GM19351 (cell line): Measurements from ENCODE around the gene DLK2.
"Not testable (repeated sequence)": the region's sequence is repeated elsewhere in the genome, so short reads cannot be mapped to it uniquely, and the experiment has no call there.

Source experiments
- ATAC-seq: cut with Tn5 transposase; IDR thresholded peaks from one replicate; pipeline ENCODE4 v1.9.1; 2021; ENCODE audit warnings: mild to moderate bottlenecking, moderate library complexity; ENCODE audit not compliant: unreplicated experiment

The DLK2 gene

DNA sequence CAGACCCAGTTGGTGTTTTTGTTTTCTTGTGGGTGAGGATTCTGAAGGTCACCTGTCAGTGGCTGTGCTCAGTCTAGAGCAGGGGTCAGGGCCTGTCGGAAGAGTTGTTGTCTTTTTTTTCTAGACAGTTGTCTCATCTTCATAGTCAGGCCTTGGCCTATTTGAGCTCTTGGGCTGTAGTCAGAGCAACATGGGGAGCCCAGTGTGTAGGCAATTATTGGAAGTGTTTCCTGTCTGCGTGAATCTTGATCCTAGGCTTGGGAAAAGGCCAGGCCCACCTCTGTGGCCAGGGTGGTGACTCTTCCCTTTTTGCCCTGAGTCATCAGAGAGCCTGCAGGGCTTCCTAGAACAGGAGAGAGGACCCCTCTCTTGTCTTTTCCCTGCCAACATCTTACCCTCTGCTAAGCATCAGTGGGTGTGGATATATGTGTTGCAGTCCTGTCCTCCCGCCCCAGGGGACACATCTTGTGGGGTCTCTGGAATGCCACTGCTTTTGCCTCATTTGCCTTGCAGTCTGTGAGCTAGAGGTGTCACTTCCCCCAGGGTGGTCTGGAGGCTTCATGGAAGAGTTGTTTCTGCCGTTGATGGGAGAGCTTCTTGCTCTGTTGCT, 33.4 kb upstream of the DLK2 start:
- no peak for ATAC-seq

DNA sequence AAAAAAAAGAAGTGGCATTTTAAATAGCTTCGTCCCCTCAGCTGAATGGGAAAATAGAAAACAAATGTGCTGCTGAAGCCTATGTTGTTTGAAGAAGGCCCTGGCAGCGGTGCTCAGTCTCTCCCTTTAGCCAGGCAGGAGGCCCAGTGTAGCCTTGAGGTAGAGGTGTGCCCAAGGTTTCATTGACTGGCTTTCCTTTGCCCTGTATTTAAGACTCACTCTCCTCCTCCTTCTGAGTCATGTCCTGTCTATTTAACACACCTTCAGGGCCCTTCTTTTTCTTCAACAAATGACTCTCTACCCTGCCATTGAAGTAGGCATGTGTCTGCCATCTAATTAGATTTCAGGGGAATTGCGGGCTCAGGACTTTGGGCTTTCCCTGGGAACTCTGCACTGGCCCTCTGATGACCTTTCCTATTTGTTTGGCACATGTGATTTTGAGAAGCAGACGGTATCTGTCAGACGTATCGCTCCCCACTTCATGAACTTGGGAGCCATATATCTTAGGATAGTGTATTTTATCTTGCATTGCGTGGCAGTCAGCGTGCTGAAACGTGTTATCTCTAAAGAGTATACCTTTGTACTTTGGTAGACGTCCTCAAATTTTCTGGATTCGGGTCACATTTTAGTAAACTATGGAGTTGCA, 26.4 kb upstream of the DLK2 start:
- no peak for ATAC-seq

DNA sequence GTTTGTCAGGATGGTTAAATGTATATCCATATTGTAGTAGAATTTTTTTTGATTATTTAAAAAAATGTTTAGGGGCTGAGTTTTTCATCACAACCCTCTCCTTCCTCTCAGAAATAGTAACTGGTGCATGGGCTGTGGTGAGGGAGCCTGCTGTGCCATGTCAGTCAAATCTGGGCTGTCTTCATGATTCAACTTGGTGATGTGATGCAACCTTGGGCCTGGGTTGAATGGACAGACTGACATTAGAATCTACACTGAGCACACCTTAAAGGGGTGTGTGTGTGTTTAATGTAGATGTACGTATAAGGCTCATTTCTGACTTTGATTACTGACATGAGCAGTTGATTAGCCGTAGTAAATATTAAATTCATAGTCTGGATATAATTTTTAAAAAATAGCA, 25.7 kb upstream of the DLK2 start:
- no peak for ATAC-seq

DNA sequence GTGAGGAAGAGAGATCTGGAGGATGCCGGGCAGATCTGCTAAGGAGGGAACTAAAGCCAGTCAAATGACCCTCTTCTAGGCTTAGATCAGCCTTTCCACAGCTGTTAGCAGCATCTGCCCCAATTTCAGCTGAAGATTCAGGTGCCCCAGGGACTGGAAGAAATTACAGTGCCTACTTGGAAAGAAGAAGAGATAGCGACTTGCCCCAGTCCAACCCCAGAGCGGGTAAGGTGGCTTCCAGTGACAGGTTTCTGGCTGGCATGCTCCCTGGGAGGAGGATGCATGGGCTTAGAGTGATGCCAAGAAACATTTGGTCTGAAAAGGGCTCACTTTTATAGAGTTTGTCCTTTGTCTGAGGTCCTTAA, 22.6 kb upstream of the DLK2 start:
- no peak for ATAC-seq

DNA sequence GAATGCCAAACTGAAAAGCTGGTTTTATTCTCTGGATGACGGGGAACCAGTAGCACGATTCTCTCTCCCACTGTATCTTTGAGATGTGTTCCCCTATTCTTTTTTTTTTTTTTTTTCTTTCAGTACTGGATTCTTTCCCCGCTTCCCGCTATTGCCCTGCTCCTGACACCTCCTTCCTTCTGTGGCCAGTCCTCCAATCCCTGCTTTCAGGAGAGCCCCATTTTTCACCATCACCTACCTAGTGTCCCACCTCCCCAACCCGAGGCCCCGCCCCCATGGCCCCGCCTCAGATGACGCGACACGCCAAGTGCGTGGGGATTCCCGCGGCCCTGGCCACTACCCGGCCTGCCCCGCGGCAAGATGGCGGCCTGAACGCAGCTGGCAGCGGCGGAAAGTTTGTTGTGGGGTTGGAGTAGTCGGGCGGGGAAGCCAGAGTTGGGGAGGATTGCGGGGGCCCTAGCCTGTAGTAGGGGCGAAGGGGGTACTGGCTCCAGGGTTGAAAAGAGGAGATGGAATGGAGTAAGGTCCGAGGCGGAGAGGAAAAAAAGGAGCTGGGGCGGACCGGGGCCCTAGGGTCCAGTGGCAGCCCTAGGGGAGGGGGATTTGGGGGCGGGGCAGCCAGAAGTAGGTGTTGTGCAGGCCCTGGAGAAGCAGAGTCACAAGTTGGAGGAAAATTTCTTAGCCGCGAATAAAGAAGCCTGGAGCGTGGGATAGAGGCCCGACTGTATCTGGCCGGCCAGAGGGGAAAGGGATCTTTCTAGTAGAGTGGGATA, 22.1 kb upstream of the DLK2 start, which contains the start of gene TJAP1:
TSS of gene TJAP1 (plus strand) at position 336 of the 773 bp plus-strand sequence. CDS start 21,432 bp downstream, outside the sequence.
- ATAC-seq, result peak; percentile 97

DNA sequence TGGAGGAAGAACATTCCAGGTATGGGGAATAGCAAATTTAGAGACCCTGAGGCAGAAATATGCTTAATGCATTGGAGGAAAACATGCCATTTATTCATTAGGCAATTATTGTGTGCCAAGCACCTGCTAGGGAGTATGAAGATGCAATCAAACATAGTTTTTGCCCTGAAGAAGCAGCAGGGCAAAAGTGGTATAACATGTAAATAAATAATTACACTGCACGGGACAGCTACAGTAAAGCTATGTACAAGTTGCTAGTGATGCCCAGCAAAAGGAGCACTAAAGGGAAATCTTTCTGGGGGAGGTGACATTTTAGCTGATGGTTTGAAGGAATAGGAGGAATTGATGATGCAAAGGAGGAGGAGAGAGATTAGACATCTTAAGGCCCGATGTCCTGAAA, 21.4 kb upstream of the DLK2 start:
- no peak for ATAC-seq

DNA sequence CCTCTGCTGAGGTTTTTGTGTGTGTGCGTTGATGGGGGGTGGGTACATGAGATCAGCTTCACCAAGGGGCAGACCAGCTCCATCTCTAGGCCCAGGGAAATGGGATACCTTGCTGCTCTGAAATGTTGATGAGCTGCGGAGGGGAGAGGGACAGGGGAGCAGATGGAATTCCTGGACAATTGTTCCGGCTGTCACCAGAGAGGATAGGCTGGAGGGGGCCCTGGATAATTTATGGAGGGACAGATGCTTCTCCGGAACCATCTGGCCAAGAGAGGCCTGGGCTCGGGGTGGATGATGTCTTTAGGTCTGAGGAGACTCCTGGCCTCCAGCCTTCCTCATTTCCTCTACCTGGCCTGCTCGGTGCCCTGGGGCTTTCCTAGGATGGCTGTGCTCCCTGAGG, 20.2 kb upstream of the DLK2 start:
- ATAC-seq, result no peak

DNA sequence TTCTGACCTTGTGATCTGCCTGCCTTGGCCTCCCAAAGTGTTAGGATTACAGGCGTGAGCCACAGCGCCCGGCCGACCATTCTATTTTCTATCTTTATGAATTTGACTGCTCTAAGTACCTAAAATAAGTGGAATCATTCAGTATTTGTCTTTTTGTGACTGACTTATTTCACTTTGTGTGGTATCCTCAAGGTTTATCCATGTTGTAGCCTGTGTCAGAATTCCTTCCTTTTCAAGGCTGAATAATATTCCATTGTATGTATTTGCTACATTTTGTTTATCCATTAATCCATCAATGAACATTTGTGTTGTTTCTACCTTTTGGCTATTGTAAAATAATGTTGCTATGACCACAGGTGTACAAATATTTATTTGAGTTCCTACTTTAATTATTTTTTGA, 17.2 kb upstream of the DLK2 start:
- no peak for ATAC-seq

DNA sequence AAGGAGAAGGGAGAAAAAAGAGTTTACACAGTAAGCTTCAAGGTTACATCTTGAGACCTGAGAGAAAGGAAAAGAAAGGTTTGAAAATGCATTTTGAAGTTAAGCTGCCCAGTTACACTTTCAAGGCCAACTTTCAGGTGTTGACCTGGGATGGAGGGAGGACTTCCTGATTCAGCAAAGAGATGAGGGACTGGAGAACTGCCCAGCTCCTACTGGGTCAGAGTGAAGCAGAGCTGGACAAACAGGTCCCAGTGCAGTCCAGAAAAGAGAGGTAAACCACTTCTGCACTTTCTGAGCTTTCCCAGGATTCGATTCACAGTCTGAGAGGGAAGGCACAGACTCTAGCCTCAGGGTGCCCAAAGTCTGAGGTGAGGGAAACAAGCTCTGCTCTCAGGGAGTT, 16.1 kb upstream of the DLK2 start:
- ATAC-seq, result no peak

DNA sequence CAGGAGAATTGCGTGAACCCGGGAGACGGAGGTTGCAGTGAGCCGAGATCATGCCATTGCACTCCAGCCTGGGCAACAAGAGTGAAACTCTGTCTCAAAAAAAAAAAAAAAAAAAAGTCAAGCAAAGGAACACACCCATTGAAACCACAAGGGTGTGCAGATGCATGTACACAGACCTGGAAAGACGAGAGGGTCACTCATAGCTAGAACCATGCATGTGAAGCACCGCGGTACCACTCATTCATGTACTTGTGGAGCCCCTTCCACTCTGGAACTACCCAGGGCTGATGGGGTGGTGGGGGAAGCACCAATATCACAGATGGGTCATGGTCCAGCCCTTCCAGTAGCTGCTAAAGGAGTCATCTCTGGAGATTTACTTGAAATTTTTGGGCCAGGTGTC, 14.6 kb upstream of the DLK2 start:
- no peak for ATAC-seq

DNA sequence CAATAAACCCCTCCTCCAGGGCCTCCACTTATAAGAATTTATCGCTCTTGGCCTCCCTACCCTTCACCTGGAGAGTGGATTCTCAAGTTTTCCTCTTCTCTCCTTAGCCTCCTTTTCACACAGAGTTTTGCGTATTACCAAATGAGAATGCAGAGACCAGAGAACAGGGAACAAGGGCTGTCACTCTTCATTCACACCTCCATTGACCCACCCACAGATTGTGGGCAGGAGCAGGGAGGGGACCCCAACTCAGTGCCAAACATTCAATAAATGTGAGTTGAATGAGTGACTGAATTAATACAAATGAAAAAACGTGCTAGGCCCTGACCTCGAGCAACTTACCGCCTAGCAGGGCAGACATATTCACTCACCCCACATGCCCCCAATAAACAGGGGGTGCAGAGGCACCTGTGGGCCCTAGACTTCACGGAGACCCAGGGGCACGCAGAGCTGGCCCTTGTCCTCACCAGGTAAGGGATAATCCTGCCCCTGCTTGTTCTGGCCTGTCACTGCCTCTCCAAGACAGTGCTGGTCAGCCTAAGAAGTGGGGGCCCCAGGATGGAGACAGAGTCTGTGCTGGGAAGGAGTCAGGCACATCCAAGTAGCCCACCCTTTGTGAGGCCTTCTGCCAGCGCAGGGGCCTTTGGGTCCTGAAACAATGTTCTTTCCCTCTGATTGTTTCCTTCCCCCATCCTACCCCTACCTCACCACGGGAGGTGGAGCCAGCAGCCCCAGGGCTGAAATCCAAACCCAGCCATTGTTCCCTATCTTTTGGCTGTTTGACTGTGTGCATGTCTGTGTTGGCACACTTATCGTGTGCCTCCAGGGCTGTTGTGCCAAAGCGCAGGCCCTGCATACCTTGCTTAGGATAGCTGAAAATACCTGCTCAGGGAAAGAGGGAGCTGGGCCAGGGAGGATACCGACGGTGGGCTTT, 13.7 kb upstream of the DLK2 start:
- no peak for ATAC-seq

DNA sequence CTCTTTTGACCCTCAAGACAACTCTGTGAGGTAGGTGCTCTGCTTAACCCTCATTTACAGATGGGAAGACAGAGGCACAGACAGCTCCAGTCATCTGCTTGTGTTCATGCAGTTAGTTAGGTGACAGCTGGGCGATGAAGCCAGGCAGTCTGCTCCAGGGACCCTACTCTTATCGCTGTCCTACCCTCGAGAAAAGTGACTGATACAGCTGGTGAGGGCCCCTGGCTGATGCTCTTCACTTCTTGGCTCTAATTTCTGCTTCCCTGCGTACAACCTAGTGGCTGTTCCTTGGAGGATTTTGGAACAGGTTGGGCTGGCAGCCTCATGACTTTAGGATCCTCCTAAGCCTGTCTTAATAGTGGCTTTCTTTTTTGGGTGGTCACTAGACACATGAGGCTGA, 12.9 kb upstream of the DLK2 start:
- no peak for ATAC-seq

DNA sequence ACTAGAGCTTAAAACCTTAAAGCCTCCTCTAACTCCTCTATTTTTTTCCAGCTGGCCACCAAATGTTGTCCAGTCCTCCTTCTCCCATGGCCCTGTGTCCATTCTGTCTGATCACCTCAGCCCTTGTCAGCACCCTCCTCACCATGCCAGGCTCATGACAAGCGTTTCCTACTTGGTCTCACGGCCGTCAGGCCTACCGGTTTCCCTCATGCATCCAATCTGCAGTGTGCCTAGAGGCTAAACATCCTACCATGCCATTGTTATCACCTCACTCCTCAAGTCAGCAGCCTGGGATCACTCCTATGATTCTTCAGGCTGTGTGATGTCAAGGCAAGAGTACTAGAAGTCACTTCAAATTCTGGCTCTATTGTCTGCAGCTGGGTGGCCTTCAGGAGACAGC, 12.4 kb upstream of the DLK2 start:
- ATAC-seq, result no peak

DNA sequence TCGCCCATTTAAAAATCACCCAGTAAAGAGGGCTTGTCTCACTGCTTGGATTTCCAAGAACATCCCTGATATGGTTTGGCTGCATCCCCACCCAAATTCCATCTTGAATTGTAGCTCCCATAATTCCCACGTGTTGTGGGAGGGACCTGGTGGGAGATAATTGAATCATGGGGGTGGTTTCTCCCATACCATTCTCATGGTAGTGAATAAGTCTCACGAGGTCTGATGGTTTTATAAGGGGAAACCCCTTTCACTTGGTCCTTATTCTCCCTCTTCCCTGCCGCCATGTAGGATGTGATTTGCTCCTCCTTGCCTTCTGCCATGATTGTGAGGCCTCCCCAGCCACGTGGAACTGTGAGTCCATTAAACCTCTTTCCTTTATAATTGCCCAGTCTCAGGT, 11.9 kb upstream of the DLK2 start:
- ATAC-seq, result not testable (repeated sequence)

DNA sequence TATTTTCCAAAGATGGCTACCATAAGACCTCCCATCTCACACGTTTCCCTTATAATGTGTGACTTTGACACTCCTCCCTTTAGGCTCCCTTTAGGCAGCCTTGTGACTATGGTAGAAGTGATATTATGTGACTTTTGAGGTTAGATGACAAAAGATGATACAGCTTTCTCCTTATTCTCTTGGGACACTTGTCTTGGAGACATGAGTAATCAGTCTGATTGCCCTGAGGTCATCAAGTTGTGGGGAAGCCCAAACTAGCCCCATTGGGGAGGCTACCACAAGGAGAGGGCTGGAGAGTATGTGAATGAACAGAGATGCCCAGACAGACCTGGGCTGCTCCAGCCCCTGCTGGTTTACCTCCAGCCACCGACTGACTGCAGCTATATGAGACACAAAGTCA, 10.6 kb upstream of the DLK2 start:
- ATAC-seq, result no peak

DNA sequence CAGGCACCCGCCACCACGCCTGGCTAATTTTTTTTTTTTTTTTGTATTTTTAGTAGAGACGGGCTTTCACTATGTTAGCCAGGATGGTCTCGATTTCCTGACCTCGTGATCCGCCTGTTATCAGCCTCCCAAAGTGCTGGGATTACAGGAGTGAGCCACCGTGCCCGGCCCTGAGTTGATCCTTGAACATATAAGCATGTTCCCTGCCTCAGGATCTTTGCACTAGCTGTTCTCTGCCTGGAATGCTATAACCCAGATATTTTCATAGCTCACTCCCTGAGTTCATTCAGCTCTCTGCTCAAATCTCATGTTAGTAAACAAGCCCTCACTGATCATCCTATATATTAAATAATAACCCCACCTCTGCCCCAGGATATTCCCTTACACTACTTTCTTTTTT, 9.0 kb upstream of the DLK2 start:
- no peak for ATAC-seq

DNA sequence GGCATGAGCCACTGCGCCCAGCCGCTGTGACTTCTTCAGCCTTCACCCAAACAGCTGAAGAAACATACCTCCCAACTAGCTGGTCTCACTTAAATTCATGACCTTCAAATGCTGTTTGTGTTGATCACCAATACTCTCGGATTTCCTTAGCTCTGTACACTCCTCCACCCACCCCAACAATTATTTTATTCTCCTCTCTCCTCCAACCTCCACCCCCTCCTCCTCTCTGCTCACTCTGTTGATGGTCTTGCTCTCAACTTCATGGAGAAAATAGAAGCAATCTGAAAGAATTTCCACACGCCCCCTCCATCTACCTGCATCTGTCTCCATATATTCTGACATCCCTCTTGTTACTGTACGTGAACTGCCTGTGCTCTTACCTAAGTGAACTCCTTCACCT, 6.6 kb upstream of the DLK2 start:
- ATAC-seq, result no peak

DNA sequence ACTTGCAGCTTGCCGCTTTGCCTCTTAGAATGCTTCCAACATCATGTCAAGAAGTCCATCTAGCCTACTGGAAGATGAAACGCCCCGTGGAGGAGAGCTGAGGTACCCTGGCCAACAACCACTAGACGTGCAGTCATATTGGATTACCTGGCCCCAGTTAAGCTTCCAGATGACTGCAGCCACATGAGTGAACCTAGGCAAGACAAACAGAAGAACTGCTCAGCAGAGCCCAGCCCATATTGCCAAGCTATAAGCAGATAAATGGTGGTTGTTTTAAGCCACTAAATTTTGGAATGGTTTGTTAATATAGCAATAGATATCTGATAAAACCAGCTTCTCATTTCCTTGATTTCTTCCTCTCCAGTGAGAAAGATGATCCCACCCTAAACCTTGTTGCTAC, 4.7 kb upstream of the DLK2 start:
- ATAC-seq, result no peak

DNA sequence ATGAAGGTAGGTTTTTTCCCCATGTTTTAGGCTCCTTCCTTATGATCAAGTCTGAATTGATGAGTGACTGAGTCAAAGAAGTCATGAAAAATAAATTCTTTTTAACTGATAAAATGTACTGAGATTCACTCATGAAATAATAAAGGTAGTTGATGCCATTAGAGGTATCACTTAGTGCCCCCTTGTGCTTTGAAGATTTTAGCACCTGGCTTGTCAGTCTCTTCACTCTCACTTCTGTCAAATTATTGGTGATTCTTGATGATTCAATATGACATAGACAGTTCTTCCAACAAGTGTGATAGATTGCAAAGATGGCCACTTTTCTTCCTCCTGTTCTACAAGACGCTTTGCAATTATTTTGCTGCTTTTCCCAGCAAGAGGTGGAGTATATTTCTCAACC, 4.2 kb upstream of the DLK2 start:
- ATAC-seq, result no peak

DNA sequence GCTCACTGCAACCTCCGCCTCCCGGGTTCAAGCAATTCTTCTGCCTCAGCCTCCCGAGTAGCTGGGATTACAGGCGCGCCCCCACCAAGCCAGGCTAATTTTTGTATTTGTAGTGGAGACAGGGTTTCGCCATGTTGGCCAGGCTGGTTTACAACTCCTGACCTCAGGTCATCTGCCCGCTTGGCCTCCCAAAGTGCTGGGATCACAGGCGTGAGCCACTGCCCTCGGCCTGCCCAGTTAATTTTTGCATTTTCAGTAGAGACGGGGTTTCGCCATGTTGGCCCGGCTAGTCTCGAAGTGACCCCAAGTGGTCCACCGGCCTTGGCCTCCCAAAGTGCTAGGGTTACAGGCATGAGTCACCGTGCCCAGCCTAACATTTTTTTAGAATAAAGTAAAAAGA, 2.8 kb upstream of the DLK2 start:
- not testable (repeated sequence) for ATAC-seq

DNA sequence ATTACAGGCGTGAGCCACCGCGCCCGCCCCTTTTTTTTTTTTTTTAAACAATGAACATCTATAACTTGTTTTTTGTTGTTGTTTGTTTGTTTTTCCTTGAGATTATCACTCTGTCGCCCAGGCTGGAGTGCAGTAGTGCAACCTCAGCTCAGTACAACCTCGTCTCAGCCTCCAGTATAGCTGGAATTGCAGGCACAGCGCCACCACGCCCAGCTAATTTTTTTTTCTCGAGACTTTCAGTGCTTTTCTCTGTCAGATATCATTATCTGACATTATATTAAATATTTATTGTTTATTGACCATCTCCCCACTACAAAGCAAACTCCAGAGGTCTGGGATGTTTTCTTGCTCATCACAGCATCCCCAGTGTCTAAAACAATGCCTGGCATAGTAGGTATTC, 2.3 kb upstream of the DLK2 start:
- ATAC-seq, result no peak
